GM10266 (cell line): ENCODE data around the gene ACOX2.
"Not testable (repeated sequence)": the region's sequence is repeated elsewhere in the genome, so short reads cannot be mapped to it uniquely, and the experiment has no call there.

Source experiments
- DNase-seq: peaks from one replicate; pipeline ENCODE4 v3.0.0; 2012; ENCODE audit errors: extremely low spot score
- TF ChIP-seq, protein P1 (sequence below): IDR thresholded peaks from 2 replicates; pipeline ENCODE4 v1.5.1; 2012; ENCODE audit warnings: mild to moderate bottlenecking, low read depth; ENCODE audit not compliant: control insufficient read depth, insufficient read depth; ENCODE audit errors: missing control alignments

Gene ACOX2

DNA sequence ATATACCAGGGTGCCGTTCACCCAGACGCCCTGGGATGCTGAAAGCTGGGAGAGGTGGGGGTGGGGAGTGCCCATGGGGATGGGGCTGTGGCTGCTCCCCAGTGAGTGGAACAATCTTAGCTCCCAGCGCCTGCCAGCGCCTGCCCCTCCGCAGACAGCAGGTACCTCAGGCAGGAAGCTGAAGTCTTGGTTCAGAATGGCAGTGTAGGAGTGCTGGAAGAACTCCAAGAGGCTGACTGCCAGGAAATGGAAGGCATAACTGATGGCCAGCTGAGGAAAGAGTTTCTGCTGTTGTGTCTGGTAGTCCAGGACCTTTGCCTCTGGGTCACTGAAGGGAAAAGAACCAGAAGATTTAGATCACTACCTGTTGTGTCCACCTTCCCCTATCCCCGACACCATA lies 8.4 kb downstream of the ACOX2 start:
- DNase-seq, result no peak
- TF ChIP-seq, protein P1, sequence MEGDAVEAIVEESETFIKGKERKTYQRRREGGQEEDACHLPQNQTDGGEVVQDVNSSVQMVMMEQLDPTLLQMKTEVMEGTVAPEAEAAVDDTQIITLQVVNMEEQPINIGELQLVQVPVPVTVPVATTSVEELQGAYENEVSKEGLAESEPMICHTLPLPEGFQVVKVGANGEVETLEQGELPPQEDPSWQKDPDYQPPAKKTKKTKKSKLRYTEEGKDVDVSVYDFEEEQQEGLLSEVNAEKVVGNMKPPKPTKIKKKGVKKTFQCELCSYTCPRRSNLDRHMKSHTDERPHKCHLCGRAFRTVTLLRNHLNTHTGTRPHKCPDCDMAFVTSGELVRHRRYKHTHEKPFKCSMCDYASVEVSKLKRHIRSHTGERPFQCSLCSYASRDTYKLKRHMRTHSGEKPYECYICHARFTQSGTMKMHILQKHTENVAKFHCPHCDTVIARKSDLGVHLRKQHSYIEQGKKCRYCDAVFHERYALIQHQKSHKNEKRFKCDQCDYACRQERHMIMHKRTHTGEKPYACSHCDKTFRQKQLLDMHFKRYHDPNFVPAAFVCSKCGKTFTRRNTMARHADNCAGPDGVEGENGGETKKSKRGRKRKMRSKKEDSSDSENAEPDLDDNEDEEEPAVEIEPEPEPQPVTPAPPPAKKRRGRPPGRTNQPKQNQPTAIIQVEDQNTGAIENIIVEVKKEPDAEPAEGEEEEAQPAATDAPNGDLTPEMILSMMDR, result no peak

DNA sequence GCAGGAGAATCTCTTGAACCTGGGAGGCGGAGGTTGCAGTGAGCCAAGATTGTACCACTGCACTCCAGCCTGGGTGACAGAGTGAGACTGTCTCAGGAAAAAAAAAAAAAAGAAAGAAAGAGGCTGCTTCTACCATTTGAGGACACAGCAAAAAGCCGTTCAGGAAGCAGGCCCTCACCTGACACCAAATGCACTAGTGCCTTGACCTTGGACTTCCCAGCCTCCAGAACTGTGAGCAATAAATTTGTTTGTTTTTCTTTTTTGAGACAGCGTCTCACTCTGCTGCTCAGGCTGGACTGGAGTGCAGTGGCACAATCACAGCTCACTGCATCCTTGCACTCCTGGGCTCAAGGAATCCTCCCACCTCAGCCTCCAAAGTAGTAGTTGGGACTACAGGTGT lies 9.6 kb downstream of the ACOX2 start:
- not testable (repeated sequence) for DNase-seq

DNA sequence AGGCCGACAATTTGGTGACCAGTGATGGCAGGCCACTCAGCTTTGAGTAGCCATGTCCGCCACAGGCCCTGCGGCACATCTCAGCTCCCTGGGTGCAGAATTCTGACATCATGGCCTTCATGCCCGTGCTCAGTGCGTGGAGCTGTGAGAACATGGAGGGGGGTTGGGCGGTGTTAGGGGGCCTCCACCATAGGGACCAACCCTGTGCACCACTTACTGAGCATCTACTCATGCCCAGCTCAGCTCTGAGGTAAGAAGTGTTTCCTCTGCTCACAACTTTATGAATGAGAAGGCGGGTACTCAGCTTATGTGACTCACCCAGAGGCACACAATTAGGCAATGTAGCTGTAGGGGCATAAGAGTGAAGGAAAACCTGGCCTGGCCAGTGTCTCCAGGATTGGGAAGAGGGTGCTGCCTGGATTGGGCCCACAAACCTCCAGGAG lies 10.5 kb downstream of the ACOX2 start:
- DNase-seq, result no peak
- TF ChIP-seq, protein P1, result no peak

DNA sequence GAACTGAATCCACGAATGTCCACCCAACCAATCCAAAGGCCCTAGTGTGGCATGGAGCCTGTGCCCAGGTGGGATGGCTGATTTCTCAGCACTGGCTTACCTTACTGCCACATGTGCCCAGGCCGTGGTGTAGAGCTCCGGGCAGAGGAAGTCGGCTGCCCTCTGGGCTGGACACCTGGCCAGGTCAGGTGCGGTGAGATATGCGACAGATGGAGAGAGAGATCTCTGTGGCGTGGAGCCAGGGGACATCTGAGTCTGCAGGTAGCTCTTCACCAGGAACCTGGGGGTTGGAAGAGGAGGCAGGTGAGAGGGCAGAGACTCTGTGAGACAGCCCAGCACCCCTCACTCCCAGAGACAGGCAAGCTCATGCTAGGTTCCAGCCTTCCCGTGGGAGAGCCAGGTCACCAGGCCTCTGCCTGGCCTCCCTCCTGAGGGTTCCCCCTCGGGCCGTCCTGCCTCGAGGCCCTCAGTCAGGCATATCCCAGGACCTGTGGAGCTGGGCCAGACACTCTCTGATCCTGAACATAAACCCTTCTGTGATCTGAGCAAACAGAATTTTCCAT lies 12.6 kb downstream of the ACOX2 start:
- TF ChIP-seq, protein P1, result no peak
- no peak for DNase-seq

DNA sequence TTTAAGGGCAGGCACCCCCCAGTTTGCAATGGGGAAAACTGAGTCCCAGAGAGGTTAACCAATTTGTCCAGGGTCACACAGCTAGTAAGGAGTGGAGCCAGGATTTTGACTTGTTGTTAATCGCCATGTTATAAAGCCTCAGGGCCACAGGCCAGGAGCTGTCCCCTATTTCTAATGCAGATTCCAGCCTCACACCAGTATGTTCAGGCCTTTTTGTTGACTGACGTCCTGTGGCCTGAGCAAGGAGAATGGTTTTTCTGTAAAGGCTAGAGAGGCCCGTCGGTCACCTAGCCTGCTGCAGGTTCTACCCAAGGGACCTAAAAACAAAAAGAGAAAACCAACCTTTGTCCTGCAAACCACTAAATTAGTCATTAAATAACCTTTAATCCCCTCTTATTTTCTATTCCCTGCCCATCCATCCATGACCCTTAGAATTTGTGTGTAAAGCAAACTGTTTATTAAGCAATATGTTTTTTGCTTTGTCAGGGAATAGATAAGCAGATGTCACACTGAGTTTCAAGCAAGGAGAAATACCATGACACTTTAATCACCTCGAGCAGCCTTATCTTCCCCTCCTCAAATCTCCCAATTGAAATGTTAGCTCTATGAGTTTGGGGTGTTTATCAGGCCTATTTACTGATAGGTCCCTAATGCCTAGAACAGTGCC lies 14.1 kb downstream of the ACOX2 start:
- DNase-seq, result no peak
- TF ChIP-seq, protein P1, result no peak

DNA sequence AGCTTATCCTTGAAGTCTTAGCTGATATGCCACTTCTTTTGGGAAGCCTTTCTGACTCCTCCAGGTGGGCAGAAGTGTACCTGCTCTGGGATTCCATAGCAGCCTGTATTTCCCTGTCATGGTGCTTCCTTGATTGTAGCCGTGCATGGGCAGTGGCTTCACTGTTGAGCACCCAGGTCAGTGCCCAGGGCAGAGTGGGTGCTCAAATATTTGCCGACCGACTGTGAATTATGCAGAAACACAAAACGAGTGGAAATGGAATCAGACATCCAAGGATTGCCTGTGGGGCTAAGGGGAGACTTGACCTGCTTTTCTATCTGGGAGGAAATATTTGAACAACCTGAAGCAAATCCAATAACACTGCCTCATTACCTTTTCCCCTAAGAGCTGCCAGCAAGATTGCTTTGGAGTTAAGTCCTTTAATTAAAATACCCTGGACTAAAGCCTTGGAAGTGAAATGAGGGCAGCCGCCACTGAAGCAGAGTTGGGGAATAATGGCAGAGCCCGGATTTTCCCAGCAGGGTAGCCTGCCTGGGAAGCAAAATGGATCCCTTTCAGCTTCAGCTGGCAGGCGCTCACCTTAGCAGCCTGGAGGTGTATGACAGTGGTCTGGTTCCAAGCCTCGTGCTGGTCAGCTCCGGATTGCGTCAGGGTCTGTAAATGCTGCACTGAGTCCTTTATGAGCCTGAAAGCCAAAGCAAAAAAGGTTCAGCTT lies 14.9 kb downstream of the ACOX2 start:
- DNase-seq, result no peak
- TF ChIP-seq, protein P1, result no peak

DNA sequence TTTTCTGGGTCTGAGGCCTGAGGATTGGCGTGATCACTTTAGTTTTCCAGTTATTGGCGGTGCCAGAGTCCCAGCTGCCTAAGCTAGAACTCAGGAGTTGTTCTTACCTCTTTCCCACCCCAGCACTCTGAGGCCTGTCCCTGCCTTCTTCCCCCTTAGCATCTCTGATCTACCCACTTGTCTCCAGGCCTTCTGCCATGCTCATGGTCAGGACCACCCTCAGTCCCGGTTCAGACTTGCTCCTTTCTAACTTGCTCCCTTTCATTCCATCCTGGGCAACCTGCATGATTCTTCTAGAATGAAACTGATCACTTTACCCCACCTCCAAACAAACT lies 15.7 kb downstream of the ACOX2 start:
- no peak for DNase-seq
- TF ChIP-seq, protein P1, result no peak
